Right lobe of liver (tissue), 4 donors: ENCODE results near the gene IPO11.

Experiments used
- POLR2A ChIP-seq: fragments of 450-650 bp; IDR thresholded peaks from one replicate; pipeline ENCODE4 v1.6.1; 2017; ENCODE audit warnings: antibody characterized with exemption, mild to moderate bottlenecking
- TF ChIP-seq, protein P1 (sequence below), 4 donors: fragments of 200-600 bp in 3 of 4; fragments of 450-650 bp in 1 of 4; IDR thresholded peaks; one replicate each; pipeline versions ENCODE4 v1.5.1 to v1.8.0; 2016 to 2022; ENCODE audit warnings: antibody characterized with exemption in 4 of 4, mild to moderate bottlenecking in 2 of 4
- donor health status: DM: no; HTN: no; CAD: no.
- donor health status: DM: no; HTN: no; CAD: no.
- donor health status: DM: no; HTN: yes; CAD: no.

DNA sequence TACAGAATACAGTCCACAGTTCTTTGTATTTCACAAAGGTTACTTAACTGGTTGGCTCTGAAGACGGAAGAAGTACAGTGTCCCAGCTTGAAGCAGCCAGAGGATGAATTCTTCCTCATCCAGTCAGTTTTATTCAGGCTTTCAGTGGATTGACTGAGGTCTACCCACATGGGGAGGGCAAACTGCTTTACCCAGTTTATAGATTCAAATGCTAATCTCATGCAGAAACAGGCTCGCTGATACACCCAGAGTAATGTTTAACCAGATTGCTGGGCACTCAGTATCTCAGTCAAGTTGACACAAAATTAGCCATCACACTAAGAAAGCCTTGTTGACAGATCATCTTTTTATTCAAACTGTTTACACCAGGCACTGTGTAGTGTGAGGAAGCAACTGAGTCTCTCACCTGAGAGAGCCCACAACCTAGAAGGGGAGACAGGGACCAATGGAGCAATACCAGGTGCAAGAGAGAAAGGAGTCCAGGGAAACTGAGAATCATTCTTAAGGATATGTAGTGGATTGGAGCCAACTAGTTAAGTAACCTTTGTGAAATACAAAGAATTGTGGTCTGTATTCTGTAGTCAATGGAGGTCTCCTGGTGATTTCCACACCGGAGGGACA, 181.9 kb downstream of the IPO11 start:
- TF ChIP-seq POLR2A: no peak
- TF ChIP-seq, protein P1, sequence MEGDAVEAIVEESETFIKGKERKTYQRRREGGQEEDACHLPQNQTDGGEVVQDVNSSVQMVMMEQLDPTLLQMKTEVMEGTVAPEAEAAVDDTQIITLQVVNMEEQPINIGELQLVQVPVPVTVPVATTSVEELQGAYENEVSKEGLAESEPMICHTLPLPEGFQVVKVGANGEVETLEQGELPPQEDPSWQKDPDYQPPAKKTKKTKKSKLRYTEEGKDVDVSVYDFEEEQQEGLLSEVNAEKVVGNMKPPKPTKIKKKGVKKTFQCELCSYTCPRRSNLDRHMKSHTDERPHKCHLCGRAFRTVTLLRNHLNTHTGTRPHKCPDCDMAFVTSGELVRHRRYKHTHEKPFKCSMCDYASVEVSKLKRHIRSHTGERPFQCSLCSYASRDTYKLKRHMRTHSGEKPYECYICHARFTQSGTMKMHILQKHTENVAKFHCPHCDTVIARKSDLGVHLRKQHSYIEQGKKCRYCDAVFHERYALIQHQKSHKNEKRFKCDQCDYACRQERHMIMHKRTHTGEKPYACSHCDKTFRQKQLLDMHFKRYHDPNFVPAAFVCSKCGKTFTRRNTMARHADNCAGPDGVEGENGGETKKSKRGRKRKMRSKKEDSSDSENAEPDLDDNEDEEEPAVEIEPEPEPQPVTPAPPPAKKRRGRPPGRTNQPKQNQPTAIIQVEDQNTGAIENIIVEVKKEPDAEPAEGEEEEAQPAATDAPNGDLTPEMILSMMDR (IDR thresholded peaks at IDR 0.05): no peak
